ENCODE measurements around the gene SELENON.

Gene SELENON

DNA sequence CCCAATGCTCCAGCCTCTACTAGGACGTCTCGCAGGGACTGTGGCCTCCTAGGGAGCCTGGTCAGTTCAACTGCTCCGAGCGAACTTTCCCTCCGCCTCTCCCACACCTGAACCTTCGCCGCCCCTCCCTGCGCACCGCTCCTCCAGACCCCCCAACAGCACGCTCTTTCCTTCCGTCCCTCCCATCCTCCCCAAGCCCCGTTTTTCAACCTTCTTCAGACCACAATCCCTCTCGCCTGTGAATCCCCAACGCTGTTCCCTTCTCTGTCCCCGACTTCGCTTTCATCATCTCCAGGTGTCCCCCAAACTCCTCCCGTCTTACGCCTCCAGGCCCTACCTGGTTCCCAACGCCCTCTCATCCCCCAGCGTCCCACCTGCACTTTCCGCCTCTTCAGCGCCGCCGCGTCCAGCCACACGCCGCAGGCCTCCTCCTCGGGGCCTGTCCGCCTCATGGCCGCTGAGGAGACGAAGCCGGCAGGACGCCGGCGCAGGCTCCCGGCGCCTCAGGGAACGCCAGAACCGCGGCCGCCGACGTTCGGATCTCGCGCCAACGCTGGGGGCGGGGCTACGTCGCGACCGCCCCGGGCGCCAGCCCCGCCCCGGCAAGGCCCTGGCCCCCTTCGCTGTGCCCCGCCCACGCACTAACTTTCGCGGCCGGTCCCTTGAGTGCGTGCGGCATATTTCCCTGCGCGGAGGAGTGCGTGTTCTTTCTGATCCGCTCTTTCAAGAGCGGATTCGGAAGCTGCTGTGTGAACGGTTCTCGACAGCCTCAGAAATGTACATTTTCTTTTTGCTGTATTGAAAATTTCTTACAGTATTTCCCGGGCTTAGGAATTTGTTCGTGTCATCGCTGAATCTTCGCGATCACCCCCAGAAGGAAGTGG, 59.2 kb downstream of the SELENON start, which contains the start of gene AUNIP (continued):
- TF ChIP-seq MEIS1 (CRISPR knock-in tag; IDR thresholded peaks at IDR 0.05; ENCODE audit: borderline replicate concordance) (no peak), ZFP3 (tag by site-specific recombination; IDR thresholded peaks at IDR 0.05; ENCODE audit: low read depth) (no peak), SCRT1 (tag by site-specific recombination; IDR thresholded peaks at IDR 0.05; ENCODE audit: borderline replicate concordance) (no peak), TCF7L2 (IDR thresholded peaks at IDR 0.05; ENCODE audit: borderline replicate concordance, low read depth, low read length) (no peak), ZNF140 (tag by site-specific recombination; IDR thresholded peaks at IDR 0.05) (no peak), SALL2 (tag by site-specific recombination; IDR thresholded peaks at IDR 0.05; ENCODE audit: borderline replicate concordance) (no peak; the same call in 1 of the 2 replicates), ZNF571 (tag by site-specific recombination; IDR thresholded peaks at IDR 0.05) (no peak), KLF7 (tag by site-specific recombination; IDR thresholded peaks at IDR 0.05; ENCODE audit: borderline replicate concordance) (peak; percentile 80; the same call in 1 of the 2 replicates), ZNF274 (IDR thresholded peaks at IDR 0.05; ENCODE audit: low read length) (no peak), ZNF274 (tag by site-specific recombination; IDR thresholded peaks at IDR 0.05; ENCODE audit: borderline replicate concordance) (no peak), ZNF629 (tag by site-specific recombination; IDR thresholded peaks at IDR 0.05) (peak; percentile 65), ZNF600 (tag by site-specific recombination; IDR thresholded peaks at IDR 0.05) (peak; percentile 93; the same call in 1 of the 2 replicates), ZNF292 (tag by site-specific recombination; IDR thresholded peaks at IDR 0.05; ENCODE audit: borderline replicate concordance, low read depth) (no peak), ZNF654 (tag by site-specific recombination; IDR thresholded peaks at IDR 0.05; ENCODE audit: low read depth) (no peak), ZNF555 (tag by site-specific recombination; conservative IDR thresholded peaks at IDR 0.05) (no peak), SP3 (tag by site-specific recombination; IDR thresholded peaks at IDR 0.05) (peak; percentile 64), ZNF768 (tag by site-specific recombination; IDR thresholded peaks at IDR 0.05) (no peak; the same call in 1 of the 2 replicates), OSR2 (tag by site-specific recombination; IDR thresholded peaks at IDR 0.05) (no peak; the same call in 1 of the 2 replicates), ZNF138 (tag by site-specific recombination; IDR thresholded peaks at IDR 0.05; ENCODE audit: borderline replicate concordance) (no peak), ZNF114 (tag by site-specific recombination; IDR thresholded peaks at IDR 0.05) (no peak), BCL11A (tag by site-specific recombination; IDR thresholded peaks at IDR 0.05; ENCODE audit: low read depth) (no peak), ZFP37 (tag by site-specific recombination; IDR thresholded peaks at IDR 0.05) (peak; percentile 95), ZNF529 (tag by site-specific recombination; IDR thresholded peaks at IDR 0.05; ENCODE audit: insufficient replicate concordance) (no peak), ZBTB21 (tag by site-specific recombination; IDR thresholded peaks at IDR 0.05) (no peak), ZBTB48 (tag by site-specific recombination; IDR thresholded peaks at IDR 0.05) (peak; percentile 99), ZNF354C (tag by site-specific recombination; IDR thresholded peaks at IDR 0.05; ENCODE audit: borderline replicate concordance, low read depth) (no peak), ZNF366 (tag by site-specific recombination; conservative IDR thresholded peaks at IDR 0.05) (peak; percentile 50), ZNF16 (tag by site-specific recombination; IDR thresholded peaks at IDR 0.05; ENCODE audit: low read depth) (no peak), ZNF558 (tag by site-specific recombination; IDR thresholded peaks at IDR 0.05) (no peak; the same call in 1 of the 2 replicates), SCRT2 (tag by site-specific recombination; IDR thresholded peaks at IDR 0.05) (no peak), ZNF335 (tag by site-specific recombination; conservative IDR thresholded peaks at IDR 0.05) (peak; percentile 97), GLI2 (tag by site-specific recombination; IDR thresholded peaks at IDR 0.05; ENCODE audit: borderline replicate concordance, low read depth) (no peak; the same call in 1 of the 2 replicates), ZNF175 (tag by site-specific recombination; IDR thresholded peaks at IDR 0.05) (no peak)
- TF ChIP-seq, protein P1, sequence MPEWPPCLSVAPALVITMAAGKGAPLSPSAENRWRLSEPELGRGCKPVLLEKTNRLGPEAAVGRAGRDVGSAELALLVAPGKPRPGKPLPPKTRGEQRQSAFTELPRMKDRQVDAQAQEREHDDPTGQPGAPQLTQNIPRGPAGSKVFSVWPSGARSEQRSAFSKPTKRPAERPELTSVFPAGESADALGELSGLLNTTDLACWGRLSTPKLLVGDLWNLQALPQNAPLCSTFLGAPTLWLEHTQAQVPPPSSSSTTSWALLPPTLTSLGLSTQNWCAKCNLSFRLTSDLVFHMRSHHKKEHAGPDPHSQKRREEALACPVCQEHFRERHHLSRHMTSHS (tag by site-specific recombination; IDR thresholded peaks at IDR 0.05), result no peak
- TF ChIP-seq, protein P2, sequence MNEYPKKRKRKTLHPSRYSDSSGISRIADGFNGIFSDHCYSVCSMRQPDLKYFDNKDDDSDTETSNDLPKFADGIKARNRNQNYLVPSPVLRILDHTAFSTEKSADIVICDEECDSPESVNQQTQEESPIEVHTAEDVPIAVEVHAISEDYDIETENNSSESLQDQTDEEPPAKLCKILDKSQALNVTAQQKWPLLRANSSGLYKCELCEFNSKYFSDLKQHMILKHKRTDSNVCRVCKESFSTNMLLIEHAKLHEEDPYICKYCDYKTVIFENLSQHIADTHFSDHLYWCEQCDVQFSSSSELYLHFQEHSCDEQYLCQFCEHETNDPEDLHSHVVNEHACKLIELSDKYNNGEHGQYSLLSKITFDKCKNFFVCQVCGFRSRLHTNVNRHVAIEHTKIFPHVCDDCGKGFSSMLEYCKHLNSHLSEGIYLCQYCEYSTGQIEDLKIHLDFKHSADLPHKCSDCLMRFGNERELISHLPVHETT (tag by site-specific recombination; IDR thresholded peaks at IDR 0.05), result no peak; the same call in none of the 2 replicates
- TF ChIP-seq, protein P3, sequence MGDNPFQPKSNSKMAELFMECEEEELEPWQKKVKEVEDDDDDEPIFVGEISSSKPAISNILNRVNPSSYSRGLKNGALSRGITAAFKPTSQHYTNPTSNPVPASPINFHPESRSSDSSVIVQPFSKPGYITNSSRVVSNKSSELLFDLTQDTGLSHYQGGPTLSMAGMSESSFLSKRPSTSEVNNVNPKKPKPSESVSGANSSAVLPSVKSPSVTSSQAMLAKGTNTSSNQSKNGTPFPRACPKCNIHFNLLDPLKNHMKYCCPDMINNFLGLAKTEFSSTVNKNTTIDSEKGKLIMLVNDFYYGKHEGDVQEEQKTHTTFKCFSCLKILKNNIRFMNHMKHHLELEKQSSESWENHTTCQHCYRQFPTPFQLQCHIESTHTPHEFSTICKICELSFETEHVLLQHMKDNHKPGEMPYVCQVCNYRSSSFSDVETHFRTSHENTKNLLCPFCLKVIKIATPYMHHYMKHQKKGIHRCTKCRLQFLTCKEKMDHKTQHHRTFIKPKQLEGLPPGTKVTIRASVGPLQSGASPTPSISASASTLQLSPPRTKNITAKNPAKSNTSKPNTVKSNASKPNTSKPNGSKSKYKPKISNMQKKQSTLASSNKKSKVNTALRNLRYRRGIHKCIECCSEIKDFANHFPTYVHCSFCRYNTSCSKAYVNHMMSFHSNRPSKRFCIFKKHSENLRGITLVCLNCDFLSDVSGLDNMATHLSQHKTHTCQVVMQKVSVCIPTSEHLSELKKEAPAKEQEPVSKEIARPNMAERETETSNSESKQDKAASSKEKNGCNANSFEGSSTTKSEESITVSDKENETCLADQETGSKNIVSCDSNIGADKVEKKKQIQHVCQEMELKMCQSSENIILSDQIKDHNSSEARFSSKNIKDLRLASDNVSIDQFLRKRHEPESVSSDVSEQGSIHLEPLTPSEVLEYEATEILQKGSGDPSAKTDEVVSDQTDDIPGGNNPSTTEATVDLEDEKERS (tag by site-specific recombination; IDR thresholded peaks at IDR 0.05), result peak; percentile 86; the same call in 1 of the 2 replicates

Measured in HEK293 (cell line).